ENCODE measurements around the gene ACSS1.

Gene ACSS1

DNA sequence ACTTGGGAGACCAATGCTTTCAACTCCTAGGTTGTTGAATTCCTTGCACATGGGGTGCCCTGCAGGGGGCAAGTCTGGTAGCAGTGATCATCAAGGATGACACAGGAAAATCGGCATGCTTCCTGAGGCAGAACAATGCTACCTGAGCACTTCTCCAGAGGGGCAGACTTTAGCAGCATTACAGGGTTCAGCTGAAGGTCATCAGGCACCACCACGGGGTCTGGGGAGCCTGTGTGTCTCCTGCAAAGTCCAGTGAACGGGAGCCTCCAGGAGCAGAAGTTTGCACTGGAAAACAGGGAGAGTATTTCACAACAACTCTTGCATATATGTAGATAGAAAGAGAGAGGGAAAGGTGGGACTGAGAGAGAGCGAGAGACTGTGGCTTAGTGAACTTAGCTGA is 13.8 kb upstream of the ACSS1 start:
- DNase-seq (ENCODE audit: low read depth): no peak
- H3K4me3 ChIP-seq (ENCODE audit: low read depth, low read length): no peak overlapping the region
- TF ChIP-seq, protein P1, sequence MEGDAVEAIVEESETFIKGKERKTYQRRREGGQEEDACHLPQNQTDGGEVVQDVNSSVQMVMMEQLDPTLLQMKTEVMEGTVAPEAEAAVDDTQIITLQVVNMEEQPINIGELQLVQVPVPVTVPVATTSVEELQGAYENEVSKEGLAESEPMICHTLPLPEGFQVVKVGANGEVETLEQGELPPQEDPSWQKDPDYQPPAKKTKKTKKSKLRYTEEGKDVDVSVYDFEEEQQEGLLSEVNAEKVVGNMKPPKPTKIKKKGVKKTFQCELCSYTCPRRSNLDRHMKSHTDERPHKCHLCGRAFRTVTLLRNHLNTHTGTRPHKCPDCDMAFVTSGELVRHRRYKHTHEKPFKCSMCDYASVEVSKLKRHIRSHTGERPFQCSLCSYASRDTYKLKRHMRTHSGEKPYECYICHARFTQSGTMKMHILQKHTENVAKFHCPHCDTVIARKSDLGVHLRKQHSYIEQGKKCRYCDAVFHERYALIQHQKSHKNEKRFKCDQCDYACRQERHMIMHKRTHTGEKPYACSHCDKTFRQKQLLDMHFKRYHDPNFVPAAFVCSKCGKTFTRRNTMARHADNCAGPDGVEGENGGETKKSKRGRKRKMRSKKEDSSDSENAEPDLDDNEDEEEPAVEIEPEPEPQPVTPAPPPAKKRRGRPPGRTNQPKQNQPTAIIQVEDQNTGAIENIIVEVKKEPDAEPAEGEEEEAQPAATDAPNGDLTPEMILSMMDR (IDR thresholded peaks at IDR 0.05; ENCODE audit: insufficient read depth, low read depth, low read length, missing control alignments): no peak

- H3K4me3 ChIP-seq (ENCODE audit: low read depth, low read length): no peak overlapping the region
- DNase-seq (ENCODE audit: low read depth): no peak
- TF ChIP-seq, protein P1 (IDR thresholded peaks at IDR 0.05; ENCODE audit: insufficient read depth, low read depth, low read length, missing control alignments): no peak
Observed at GRCh38 chr20:25070821-25071473, 13.0 kb upstream of the ACSS1 start.

- no peak for DNase-seq (ENCODE audit: low read depth)
- no peak overlapping the region for H3K4me3 ChIP-seq (ENCODE audit: low read depth, low read length)
- TF ChIP-seq, protein P1 (IDR thresholded peaks at IDR 0.05; ENCODE audit: insufficient read depth, low read depth, low read length, missing control alignments): no peak
Observed at GRCh38 chr20:25067102-25067987, 9.4 kb upstream of the ACSS1 start.

GRCh38 chr20:25066386-25066785 is 8.4 kb upstream of the ACSS1 start:
- DNase-seq (ENCODE audit: low read depth): no peak
- no peak overlapping the region for H3K4me3 ChIP-seq (ENCODE audit: low read depth, low read length)
- TF ChIP-seq, protein P1 (IDR thresholded peaks at IDR 0.05; ENCODE audit: insufficient read depth, low read depth, low read length, missing control alignments): no peak

DNA sequence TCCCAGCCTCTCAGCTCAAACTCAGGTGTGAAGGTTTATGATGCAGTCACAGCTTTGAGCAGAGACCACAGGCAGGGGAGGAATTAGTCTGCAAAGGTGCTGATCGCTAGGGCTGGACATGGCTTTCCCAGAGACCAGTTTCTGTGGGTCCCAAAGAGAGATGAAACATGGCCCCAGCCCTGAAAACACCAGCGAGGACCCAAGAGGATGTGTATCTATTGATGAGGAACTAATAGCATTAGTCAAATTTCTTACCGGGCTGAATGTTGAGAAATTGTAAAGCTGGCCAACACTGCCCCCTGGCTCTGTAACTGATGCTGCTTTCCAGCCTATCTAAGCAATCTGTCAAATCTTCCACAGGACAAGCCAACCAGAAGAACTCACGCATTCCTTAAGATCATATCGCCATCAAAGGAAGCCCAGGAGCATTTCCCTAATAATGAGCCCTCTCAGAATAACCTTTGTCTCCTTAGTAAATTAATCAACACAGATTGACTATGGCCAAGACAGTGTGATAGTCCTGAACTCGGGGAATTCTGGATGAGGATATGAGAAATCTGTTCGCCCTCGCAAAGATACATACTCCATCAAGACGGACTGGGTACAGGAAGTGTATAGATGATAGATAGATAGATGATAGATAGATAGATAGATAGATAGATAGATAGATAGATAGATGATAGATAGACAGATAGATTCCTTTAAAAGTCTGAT is 7.8 kb upstream of the ACSS1 start:
- H3K4me3 ChIP-seq (ENCODE audit: low read depth, low read length): no peak overlapping the region
- TF ChIP-seq, protein P1 (IDR thresholded peaks at IDR 0.05; ENCODE audit: insufficient read depth, low read depth, low read length, missing control alignments): peak; percentile 76
- DNase-seq (ENCODE audit: low read depth): peak; percentile 79

- H3K4me3 ChIP-seq (ENCODE audit: low read depth, low read length): no peak overlapping the region
- DNase-seq (ENCODE audit: low read depth): no peak
- TF ChIP-seq, protein P1 (IDR thresholded peaks at IDR 0.05; ENCODE audit: insufficient read depth, low read depth, low read length, missing control alignments): no peak
Observed at GRCh38 chr20:25065072-25065624, 7.2 kb upstream of the ACSS1 start.

All from GM12865 (cell line).